ENCODE measurements around the gene MORN1.
"Not testable (repeated sequence)": the region's sequence is repeated elsewhere in the genome, so short reads cannot be mapped to it uniquely, and the experiment has no call there.

MORN1 gene

DNA sequence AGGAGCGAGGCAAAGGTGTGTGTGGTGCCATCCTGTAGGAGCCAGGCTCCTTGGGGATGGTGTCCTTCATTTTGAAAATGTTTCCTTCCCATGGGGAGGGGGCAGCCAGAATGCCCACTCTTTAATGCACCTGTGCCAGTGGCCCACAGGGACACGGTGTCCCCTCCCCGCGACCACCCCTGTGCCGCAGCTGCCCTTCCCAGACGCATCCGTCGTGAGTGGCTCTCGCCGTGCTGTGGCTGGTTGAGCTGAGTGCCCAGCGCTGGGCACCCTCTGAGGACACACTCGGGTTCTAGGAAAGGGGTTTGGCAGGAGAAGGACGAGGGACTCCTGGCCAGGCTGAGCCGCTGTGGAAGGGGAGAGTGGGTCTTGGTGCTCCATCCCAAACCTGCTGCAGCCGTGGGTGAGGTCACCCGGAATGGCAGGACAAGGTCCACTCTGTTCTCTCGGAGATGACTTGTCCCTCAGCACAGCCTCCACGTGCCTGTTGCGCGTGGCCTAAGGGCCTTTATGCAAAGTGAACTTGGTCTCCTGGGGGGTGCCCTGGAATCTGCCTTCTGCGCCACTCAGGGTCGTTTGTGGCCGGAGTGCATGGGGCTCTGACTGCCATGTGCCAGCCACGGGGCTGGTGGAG is 88.9 kb downstream of the MORN1 start:
- DNase-seq: no peak

DNA sequence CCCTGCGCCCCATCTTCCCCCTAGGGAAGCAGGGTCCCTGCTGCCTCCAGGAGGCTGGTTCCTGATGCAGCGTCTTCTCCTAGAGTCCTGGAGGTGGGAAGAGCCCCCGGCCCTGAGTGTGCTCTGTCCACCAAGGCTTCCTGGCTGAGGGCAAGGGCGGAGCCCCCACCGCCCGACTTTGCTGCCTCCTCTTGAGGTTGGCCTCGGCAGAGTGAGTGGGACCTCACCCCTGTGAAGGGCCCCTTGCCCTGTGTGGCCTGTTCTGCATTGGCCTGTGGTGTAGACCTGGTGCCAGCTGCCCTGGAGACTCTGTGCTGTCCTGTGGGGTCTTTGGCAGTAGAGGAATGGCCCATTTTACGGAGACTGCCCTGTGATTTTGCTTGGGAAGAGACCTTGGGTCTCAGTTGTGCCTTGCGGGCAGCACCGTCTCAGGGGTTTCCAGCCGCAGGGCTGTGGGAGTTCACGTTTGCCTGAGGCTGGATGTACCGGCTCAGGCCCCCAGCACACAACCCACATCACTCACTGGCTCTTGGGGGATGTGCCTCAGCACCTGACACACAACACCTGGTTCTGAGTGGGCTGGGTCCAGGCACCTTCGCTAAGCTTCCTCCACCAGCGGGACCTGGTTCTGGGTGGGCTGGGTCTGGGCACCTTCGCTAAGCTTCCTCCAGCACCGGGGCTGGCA is 89.6 kb downstream of the MORN1 start:
- no peak for DNase-seq

GRCh38 chr1:2300851-2301606 is 90.3 kb downstream of the MORN1 start:
- no peak for DNase-seq

DNA sequence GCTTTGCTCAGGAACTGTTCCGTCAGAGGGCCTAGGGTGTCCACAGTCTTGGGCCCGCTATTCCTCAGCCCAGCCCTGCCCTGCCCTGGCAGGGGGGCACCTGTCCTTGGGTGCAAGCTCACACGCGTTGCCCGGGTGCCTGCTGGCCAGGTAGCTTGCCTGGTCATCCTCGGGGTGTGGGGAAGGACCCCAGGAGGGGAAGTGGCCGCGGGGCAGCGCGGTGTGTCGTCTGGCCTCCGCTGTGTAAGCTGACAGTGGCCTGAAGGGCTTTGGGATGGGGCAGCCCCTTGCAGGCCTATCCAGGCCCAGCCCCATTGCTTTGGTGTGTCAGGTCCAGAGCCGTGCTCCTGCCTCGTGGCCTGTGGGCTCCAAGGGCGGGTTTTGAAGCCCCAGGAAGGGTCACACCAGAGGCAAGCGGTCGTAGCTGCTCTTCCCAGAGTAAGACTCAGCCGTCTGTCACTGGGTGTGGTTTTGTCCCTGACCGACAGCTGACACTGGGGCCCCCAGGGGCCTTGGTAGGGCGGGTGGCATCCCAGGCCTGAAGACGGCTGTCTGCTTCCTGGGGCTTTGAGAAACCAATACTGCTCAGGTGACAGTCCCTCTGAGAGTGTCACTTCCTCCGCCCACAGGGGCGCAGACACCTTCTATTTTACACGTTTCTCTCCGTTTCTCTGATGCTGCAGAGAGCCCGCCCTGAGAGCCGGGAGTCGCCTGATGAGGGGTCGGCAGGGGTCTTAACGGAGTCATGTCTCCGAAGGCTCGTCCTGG is 91.2 kb downstream of the MORN1 start:
- DNase-seq: no peak

- no peak for DNase-seq
Measured at GRCh38 chr1:2299131-2299627, 92.2 kb downstream of the MORN1 start.

DNA sequence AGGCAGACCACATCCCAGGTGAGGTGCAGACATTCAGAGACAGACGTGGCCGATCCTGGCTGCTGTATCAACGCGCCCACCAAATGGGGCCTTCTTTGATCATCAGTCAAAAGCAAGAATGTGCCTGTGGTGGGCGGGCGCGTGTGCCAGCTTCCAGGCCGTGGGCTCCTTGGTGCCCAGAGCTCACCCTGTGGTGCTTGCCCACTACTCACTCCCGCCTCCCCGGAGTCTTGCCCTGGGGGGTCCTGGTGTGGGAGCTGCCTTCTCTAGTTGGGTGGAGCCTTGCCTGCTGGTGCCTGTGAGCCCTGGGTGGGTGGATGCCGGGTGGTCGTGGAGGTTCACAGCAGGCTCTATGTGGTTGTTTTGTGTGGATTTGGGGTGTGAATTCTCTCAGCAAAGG is 92.7 kb downstream of the MORN1 start:
- no peak for DNase-seq

- no peak for DNase-seq
Measured at GRCh38 chr1:2297246-2298011, 93.9 kb downstream of the MORN1 start.

GRCh38 chr1:2296614-2297013 is 94.7 kb downstream of the MORN1 start:
- DNase-seq: no peak

DNA sequence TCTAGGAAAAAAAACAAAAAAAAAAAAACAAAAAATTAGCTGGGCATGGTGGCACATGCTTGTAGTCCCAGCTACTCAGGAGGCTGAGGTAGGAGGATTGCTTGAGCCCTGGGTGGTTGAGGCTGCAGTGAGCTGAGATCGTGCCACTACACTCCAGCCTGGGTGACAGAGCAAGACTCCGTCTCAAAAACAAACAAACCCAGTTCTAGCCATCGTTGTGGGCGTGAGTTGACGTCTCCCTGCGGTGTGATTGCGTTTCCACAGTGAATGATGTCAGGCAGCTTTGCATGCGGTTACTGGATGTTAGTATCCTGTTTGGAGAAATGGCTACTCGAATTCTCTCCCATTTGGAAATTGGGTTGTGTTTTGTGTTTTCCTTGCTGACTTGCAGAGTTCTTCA is 95.1 kb downstream of the MORN1 start:
- not testable (repeated sequence) for DNase-seq

GRCh38 chr1:2295526-2295925 is 95.8 kb downstream of the MORN1 start:
- no peak for DNase-seq

DNA sequence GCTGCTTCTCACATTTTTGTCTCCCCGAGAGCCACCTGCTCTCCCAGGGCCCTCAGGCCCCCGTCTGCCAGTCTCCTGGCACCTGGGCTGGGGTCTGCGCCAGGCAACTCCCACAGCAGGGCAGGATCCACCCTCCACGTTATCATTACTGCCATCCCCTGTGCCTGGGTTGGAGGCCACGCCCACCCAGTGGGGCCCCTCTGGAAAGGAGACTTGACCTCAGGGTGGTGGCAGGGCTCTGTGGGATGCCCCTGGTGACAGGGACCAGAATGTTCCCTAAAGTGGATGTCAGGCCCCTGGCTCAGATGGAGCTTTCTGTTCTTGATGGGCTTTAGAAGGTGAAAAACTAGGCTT is 96.7 kb downstream of the MORN1 start:
- DNase-seq: no peak

- DNase-seq: no peak
Measured at GRCh38 chr1:2294033-2294724, 97.2 kb downstream of the MORN1 start.

DNA sequence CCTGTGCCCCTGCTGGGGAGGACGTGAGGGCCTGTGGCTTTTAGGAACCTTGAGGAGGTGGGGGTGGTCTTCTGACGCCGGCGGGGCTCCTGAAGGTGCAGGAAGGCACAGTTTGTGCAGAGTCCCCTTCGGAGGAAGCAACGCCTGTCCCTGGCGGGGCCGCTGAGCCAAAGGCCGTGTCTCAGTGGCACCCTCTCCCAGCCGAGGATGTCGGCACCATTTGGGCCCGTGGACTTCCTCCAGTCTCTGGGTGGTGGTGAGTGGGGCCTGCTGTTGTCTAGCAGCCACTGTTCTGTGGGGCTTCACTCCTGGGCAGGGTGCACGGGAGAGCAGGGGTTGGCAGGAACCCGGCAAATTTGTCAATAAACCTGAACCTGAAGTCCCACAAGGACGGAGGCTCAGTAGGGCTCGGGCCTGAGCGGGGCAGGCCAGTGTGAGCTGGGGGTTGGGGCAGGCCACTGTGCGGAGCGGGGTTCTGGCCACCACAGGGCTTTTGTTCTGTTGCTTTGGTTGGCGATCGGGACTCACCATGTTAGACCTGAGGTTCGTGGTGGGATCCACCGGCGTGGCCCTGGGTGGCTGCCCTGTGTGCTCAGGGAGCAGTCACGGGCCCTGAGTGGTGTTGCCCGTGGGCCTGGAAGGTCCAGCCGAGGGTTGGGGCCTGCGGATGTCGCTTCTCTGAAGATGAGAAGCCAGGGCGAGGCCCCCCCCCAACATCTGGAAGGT is 98.5 kb downstream of the MORN1 start:
- DNase-seq: no peak

DNA sequence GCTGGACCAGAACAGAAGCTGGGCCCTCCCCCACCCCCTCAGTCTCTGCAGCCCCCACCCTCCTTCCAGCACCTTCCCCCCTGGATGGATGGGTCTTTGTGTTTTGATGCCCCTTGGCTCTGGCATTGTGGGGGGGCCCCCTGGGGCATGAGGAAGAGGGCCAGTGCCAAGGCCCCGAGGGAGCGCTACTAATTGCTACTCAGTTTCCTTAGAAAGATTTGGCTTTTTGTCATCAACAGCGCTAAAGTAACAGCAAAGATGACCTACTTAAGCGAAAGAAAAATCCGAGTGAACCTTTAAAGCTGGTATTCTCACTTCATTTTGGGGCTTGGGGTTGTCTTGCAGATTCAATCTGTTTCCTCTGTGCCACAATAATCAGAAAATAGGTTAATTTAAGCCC is 99.8 kb downstream of the MORN1 start:
- DNase-seq: no peak

GRCh38 chr1:2290595-2291510 is 100.5 kb downstream of the MORN1 start:
- DNase-seq: no peak

GRCh38 chr1:2290171-2290578 is 101.2 kb downstream of the MORN1 start:
- DNase-seq: no peak

- DNase-seq: no peak
Measured at GRCh38 chr1:2289607-2290006, 101.7 kb downstream of the MORN1 start.

GRCh38 chr1:2288816-2289536 is 102.4 kb downstream of the MORN1 start:
- DNase-seq: no peak

- no peak for DNase-seq
Measured at GRCh38 chr1:2288311-2288710, 103.0 kb downstream of the MORN1 start.

Measured in DMS153 (cell line).